ENCODE data around the gene ADAMTSL3.

The ADAMTSL3 gene

DNA sequence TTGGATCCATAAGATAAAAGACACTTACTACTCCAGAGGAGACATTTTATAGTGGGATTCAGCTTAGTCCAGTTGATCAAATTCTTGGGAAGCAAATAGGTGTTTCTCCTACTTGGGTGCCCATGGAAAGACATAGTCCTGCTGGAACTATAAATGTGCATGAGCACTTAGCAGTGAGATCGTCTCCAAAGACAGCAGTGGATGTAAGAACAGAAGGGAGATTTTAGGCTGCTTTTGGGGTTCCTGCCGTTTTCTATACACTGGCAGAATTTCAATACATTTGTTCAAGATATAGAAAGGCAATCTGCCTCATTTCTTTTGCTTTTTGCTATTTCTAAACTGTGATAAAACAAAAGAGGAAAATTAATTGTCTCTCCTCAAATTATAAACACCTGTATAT lies 234.0 kb downstream of the ADAMTSL3 start:
- DNase-seq: no peak

DNA sequence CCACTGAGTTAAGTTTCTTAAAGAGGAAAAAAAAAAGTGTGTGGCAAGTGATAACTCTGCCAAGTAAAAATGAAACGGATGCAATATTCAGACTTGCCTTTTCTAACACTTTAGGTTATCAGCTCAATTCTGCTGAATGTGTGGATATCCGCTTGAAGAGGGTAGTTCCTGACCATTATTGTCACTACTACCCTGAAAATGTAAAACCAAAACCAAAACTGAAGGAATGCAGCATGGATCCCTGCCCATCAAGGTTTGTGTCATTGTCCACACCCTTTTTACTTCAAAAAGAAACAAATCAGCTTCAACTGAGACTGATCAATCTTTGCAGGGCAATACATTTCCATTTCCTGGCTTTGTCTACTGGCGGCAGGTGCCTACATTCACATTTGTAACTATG lies 236.1 kb downstream of the ADAMTSL3 start:
- no peak for DNase-seq

DNA sequence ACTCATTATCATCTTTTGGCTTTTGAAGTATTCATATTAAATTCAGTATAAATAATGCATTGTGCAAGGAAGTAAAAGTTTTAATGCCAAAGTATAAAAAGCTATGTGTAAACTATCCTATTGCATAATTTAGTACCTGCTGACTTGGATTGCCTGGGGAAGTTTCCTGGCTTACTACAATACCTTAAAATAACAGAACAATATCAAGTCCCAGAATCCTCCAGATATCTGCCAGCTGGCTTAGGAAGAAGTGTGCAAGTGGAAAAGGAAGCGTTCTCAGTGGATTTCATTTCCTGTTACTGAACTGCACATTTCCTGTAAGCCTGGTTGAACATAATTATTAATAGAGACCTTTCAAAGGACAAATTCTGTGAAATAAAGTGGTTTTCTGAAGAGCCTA lies 236.7 kb downstream of the ADAMTSL3 start:
- no peak for DNase-seq

DNA sequence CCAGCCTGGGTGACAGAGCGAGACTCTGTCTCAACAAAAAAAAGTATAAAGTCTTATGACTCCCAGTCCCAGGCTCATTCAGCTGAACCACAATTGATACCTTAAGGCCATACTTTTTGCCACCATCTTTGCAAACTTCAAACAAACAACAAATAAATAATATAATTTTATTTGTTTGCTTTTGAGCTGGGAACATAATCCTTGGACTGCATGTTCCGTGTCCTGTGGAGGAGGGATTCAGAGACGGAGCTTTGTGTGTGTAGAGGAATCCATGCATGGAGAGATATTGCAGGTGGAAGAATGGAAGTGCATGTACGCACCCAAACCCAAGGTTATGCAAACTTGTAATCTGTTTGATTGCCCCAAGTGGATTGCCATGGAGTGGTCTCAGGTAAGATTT lies 238.6 kb downstream of the ADAMTSL3 start:
- no peak for DNase-seq

DNA sequence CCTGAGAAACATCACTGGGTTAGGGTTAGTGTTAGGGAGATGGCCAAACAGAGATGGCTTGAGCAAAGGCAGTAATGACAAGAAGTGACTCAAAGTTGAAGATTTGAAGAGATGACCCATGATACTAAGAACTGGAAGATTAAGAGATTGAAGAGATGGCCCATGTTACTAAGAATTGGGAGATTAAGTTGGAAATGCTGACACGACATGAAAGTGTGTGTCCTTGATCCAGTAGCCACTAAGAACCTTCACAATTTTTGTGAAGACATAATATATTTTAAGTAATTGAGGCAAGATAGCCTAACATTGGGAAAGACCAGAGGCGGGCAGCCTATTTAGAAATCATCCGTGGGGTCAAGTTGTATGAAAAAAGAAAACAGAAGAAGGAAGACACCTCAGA lies 239.4 kb downstream of the ADAMTSL3 start:
- DNase-seq: no peak

DNA sequence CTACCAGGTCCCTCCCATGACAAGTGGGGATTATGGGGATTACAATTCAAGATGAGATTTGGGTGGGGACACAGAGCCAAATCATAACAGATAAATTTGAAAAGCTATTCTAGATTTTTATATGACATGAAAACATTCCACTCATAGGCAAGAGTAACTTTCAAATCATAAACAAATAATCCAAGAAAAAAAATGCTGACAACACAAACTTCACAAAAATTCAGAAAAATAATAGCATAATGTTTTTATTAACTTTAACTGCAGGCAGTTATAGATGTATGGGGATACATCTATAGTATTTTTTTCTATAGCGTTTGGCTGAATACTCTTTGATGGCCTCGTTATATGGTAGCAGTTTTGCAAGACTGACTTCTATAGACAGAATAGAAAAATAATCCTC lies 243.1 kb downstream of the ADAMTSL3 start:
- DNase-seq: no peak

DNA sequence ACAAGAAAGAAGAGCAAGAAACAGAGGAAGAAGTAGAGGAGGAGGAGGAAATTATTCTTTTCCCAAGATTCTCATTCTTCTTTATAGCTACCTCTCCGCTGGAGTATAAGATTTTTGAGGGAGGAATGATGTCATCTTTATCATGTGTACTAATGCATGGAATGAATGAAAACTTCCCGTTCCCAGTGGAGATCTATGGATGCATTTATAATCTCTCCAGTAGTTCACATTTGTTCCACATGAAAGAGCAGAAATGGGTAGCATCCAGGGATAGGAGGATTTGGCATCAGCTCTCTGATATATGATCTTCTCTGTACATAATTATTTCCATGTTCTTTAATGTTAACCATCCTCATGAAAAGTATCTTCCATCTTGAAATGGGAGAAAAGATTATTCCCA lies 244.4 kb downstream of the ADAMTSL3 start:
- no peak for DNase-seq

DNA sequence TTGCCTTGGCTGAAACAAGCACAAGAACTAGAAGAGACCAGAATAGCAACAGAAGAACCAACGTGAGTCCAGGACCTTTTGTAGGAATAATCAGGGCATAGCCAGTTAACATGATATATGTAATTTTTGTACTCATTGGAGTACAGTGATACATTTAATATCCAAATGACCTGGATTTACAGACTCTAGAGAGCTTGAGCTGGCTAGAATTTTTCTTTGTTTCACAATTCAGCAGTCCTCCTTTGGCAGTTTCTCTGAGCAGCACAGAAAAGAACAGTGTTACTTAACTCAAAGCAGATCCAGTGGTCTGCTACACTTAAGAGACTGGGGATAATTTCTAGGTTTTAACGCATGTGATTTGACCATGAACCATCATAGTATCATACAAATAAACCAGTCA lies 245.7 kb downstream of the ADAMTSL3 start:
- DNase-seq: no peak

DNA sequence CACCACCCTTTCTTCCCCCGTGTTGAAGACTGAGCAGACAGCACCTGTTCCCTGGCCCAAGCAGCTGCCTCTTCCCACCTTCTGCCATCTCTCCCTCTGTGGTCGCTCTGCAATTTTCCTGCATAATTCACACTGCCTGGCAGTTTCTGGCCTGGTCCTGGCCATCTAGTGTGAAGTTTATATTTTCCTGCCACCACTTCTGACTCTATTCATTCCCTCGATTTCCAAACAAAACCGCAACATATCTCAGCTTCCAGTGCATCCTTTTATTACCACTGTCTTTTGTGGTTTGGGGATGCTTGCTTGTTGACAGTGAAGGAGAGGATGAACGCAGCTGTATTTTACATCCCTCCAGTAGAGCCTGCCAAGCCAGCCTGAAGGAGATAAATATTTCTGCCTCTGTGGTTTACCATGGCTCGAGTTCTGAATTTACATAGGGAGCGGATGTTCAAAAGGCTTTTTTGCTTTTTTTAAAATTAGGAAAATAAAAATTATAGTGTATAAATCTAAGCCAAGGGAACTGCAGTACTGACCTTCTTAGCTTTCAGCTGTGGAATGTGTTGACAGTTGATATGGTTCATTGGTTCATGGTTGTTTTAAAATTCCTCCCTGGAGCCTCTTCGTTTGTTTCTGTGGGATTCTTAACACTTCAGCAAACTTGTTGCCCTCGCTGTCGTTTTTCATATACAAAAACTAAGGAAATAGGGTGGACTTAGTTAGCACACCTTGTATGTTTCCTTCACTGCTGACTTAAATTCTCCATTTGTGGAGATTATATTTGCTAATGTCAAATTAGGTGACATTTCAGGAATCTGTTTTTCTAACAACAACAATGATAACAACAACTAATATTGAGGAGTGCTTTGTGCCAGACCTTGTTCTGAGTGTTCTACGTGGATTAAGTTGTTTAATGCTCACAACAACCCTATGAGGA lies 250.5 kb downstream of the ADAMTSL3 start:
- no peak for DNase-seq

DNA sequence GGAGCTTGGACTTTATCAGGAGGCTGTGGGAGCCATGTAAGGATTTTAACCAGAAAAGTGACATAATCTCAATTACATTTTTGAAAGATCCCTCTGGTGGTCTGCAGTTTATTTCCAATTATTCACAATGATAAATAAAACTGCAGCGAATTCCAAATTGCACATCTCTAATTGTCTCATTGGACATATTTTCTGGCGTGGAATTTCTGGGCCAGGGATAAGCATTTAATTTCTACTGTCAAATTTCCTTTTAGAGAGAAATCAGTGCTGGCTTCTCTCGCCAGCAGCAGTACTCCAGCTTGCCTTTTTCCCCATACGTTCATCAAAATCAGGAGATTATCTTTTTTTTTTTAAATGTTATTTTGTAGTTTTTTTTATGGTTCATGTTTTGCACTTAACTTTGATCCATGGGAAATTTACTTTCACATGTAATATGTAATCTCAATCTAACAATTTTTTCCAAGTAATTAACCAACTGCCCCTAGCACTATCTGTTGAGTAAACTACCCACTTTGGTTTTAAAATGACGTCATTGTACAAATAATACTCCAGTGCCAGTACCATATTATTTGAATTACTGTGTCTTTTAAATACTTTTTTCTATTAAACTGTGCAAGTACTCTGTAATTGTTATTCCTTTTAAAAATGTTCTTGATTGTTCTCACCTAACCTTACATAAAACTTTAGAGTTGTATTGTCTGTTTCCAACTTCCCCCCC lies 251.8 kb downstream of the ADAMTSL3 start:
- DNase-seq: no peak

DNA sequence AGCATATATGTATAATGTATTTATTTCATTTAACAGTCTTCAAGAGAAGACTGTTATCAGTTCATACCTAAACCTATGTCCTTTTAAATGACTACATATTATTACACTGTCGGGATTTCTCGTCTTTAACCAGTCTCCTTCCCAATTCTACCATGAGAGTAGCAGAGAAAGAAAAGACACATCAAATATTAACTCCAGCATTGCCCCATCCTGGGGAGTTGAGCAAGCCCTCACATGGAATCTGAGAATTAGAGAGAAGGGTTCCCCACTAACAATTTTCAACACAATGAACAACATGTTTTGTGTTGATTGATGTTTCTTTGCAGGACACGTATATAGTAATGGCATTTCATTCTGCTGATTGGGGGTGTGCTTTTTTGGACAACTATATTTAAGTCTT lies 257.4 kb downstream of the ADAMTSL3 start:
- DNase-seq: no peak

DNA sequence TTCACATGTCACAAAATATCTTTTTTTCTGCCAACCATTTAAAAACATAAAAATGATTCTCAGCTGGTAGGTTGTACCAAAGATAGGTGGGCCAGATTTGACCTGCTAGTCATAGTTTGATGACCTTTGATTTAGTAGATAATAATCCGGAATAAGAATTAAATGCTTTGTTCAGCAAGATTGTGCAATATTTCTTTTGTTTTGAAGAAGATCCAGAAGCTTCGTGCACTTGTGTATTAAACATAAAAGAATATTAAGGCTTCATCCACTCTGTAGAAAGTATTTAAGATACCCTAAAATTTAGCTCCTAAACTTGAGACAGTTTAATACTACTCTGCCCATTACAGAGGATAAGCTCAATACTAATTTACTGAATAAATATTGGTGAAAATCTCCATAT lies 258.4 kb downstream of the ADAMTSL3 start:
- DNase-seq: no peak

DNA sequence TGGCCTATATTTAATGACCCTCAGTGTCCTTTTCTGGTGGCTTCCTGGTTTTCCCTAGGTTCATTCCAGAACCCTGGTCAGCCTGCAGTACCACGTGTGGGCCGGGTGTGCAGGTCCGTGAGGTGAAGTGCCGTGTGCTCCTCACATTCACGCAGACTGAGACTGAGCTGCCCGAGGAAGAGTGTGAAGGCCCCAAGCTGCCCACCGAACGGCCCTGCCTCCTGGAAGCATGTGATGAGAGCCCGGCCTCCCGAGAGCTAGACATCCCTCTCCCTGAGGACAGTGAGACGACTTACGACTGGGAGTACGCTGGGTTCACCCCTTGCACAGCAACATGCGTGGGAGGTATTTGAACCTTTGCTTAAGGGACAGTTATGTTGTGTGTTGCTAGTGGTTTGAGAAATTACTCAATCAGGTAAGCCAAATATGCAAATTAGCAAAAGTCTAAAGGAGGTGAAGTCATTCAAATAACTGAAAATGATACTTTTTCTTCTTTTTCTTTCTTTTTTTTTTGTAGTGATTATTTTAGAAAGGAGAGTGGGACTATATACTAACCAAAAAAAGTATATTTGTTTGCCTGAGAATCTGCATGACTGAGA lies 259.2 kb downstream of the ADAMTSL3 start:
- no peak for DNase-seq

DNA sequence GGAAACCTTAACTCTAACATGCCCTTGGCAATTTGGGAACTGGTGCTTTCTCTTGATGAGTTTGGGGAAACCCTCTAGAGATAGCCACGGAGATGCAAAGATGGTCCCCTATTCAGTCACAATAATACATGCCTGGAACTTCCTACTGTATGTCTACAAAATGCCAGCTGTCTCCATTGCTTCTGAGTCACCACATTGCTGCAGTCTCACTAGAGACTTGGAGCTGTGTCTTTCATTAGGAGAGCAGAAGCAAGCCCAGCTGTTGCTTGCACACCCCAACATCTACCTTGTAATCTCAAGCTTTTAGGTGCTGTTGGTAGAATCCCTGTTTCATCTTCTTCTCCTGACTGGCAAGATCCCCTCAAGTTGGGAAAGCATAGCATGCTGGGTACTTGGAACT lies 261.0 kb downstream of the ADAMTSL3 start:
- DNase-seq: no peak

DNA sequence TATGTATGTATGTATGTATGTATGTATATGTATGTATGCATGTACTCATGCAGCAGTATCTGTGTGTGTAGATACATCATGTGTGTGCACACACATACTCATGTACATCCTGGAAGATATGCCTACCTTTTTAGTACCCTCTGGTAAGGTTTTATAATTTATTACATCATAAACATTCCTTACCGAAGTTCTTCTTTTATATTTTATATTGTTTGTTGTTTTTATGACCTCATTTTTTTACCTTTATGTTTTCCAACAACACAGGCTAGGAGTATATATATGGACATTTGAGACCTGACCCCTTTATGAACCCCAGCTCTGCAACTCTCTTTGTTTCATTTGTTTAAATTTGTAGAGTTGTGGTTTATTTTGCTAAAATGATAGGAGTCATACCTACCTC lies 263.5 kb downstream of the ADAMTSL3 start:
- no peak for DNase-seq

DNA sequence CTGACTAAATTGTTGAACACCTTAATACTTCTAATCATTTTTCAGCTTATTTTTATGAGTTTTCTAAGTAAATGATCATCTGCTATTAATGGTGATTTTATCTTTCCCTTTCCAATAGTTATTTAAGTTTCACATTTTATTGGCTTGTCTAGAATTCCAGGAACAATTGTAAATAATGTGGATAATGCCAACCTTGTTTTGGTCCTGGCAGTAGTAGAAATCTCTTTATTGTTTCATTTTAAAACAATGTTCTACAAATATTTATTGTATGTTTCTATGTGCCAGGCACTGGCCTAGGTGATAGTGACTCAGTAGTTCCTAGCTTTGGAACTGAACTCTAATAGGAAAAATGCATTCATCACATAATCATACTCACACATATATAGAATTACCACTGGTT lies 264.1 kb downstream of the ADAMTSL3 start:
- DNase-seq: no peak

DNA sequence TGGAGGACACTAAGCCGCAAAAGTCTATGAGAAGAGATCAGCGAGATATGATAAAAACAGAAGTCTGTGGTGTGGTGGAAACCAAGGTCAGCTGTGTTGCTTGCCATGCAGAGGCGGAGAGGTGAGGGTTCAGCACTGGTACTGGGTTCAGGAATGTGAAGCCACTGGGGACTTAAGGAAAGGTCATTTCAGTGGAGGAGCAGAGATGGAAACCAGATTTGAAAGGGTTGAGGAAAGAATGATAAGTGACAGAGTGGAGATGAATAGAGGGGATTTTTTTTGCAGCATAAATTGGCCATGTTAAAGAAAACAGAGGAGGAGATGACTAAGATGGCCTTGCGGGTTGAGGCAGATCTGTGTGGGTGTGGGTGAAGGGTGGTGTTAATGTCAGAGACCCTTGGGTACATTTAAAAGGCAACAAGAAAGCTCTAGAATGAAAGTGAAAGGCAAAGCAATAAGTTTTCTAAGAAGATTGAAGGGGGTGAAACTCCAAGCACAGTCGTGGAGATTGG lies 265.5 kb downstream of the ADAMTSL3 start:
- DNase-seq: no peak

DNA sequence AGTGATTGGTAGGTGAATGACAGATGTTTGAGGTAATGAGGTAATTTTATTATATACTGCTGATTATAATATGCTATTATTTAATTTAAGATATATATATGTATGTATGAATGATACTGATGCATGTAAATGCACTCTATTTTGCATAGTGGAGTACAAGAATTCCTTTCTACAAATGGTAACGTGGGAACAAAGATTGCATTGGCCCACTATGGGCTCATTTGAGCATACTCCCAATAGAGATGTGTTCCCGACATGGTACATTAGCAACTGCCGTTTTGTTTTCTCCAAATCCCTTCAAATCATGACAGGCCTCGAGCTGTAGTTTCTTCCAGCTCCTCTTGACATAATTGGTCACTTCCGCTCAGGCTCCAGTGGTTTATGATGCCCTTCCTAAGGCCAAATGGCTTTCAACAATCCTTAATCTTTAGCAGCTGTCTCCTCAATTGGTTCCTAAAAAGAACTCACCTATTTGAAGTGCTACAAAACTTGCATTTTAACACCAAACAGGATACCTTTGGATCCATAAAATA lies 266.1 kb downstream of the ADAMTSL3 start:
- DNase-seq: no peak

DNA sequence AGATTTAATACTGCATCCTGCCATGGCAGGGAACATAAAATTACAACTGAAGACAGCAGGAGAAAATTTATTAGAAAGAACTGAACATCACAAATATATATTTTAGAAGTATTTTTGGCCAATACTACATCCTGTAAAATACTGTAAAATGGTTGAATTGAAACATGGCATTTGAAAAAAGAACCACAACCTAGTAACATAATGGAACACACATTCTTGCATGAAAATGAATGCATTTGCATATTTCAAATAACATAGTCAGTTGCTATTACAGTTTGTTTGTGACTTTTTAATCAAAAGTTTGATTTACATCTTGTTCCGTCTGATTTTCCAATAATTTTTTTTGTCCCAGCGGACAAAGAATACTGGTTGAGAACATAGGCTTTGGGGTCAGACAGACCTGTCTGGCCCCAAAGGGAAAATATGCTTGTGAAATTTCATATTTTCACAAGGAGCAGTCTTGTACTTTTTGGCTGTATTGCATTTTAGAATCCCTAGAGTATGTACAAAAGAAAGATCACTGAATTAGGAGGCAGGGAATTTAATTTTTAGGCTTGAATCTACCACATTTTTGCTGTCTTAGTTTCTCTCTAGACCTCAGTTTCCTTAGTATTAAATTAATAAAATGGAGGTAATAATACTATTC lies 268.8 kb downstream of the ADAMTSL3 start:
- DNase-seq: no peak

DNA sequence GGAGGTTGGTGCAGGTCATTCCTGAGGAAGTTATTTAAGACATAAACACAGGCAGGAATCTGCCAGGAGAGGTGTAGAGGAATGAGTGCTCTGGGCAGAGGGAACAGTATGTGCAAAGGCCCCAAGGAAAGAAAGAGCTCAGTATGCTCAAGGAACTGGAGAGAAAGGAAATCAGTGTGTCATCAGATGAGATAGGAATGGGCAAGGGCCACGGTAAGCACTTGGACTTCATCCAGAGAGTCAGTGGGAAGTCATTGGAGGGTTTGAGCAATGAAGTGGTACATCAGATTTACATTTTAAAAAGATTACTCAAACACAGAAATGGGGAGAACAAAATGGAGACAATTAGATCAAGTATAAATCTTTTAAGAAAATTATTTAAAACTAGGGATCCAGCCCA lies 272.2 kb downstream of the ADAMTSL3 start:
- DNase-seq: no peak

DNA sequence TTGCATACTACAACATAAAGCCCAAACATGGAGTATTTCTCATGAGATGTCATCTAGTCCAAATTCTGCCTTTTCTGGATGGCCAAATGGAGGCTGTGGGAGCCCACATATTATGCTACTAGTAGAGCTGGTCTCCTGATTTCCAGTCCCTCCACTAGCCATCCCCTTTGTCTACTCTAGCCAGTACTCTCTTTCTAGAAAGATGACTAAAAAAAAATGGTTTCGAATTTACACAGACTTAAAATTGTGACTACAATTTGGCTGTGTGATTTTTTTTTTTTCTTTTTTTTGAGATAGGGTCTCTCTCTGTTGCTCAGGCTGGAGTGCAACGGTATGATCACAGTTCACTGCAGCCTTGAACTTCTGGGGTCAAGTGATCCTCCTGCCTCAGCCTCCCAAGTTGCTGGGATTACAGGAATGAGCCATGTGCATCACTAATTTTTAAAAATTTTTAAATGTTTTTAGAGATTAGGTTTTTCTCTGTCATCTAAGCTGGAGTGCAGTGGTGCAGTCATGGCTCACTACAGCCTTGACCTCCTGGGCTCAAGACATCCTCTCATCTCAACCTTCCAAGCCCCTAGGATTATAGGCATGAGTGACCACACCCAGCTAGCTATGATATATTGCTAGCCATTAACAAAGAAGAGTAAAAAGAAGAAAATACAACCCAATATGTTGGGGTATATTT lies 273.9 kb downstream of the ADAMTSL3 start:
- no peak for DNase-seq

DNA sequence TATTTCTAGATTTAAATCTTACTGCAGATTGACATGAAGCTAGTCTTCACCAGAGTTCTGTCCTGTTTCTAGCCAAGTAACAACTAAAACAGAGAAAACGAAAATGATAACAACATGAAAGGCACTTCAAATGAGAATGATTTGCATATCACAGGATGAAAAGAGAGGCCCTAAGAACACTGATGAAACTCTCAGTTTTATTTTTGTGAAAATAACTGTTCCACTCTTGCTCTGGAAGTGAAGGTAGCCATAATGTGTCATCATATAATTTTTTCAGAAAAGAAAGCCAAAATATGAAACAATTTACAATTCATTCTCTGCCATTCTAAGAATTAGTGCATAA lies 274.4 kb downstream of the ADAMTSL3 start:
- DNase-seq: no peak
